Small intestine (tissue), 7 donors: ENCODE measurements around the gene CD69. TPM values are rescaled to one million over a fixed set of nuclear protein-coding genes. Genes with fewer than 3 reads are reported as not detected.
A peak's percentile ranks its signal among the peaks of the same experiment; 100 is the strongest.

ENCODE experiments used
- DNase-seq, 2 donors: peaks; one replicate each; pipeline versions ENCODE4 v3.0.0 to v3.0.0-alpha.2; 2013
- FAIRE-seq: peaks from 2 replicates; lab custom pipeline; 2012; peaks lifted over from hg19 to GRCh38; lab: Jason Lieb, UNC
- H3K27ac ChIP-seq, 3 donors: one replicate each; pipeline ENCODE4 v1.5.1; 2013; ENCODE audit warnings: low read length in 2 of 3, mild to moderate bottlenecking in 2 of 3, control low read depth in 1 of 3, inconsistent platforms in 1 of 3, low read depth in 1 of 3, moderate library complexity in 1 of 3
- H3K27me3 ChIP-seq, 3 donors: one replicate each; pipeline ENCODE4 v1.6.1; 2013; ENCODE audit warnings: low read length in 3 of 3, inconsistent platforms in 1 of 3; ENCODE audit not compliant: control insufficient read depth in 3 of 3, insufficient read depth in 3 of 3
- H3K36me3 ChIP-seq, 3 donors: one replicate each; pipeline ENCODE4 v1.6.1; 2013; ENCODE audit warnings: low read length in 3 of 3, inconsistent platforms in 1 of 3, low read depth in 1 of 3, mild to moderate bottlenecking in 1 of 3, moderate library complexity in 1 of 3; ENCODE audit not compliant: control insufficient read depth in 3 of 3, insufficient read depth in 2 of 3
- H3K4me1 ChIP-seq, 3 donors: one replicate each; pipeline ENCODE4 v1.6.1; 2013; ENCODE audit warnings: low read length in 2 of 3, inconsistent platforms in 1 of 3, low read depth in 1 of 3, mild to moderate bottlenecking in 1 of 3, moderate library complexity in 1 of 3; ENCODE audit not compliant: control insufficient read depth in 3 of 3, insufficient read depth in 2 of 3
- H3K4me3 ChIP-seq, 3 donors: one replicate each; pipeline ENCODE4 v1.5.1; 2013; ENCODE audit warnings: low read length in 3 of 3, control low read depth in 1 of 3, inconsistent platforms in 1 of 3, low read depth in 1 of 3, mild to moderate bottlenecking in 1 of 3, moderate library complexity in 1 of 3
- H3K9me3 ChIP-seq, 2 donors: one replicate each; pipeline ENCODE4 v1.6.1; 2013; ENCODE audit warnings: low read depth in 1 of 2, low read length in 1 of 2; ENCODE audit not compliant: control insufficient read depth in 2 of 2, insufficient read depth in 1 of 2
- WGBS, 3 donors: extraction: QIAGEN DNeasy Blood & Tissue Kit; methylation state at CpG; one replicate each; pipeline ENCODE4 v1.1.7; 2013; 5-methylcytosine and 5-hydroxymethylcytosine counted together
- polyA plus RNA-seq, 4 donors: library from polyadenylated mRNA; stranded (reverse) in 3 of 4; unstranded in 1 of 4; fragments of 200-250 nt in 3 of 4; fragments of 120-200 nt in 1 of 4; gene quantifications; one replicate each; pipeline versions ENCODE4 v1.2.1 to v1.2.3, GENCODE V29; 2013
- donor health status: healthy with polysubstance abuse.
- donor health status: control.
- donor health status: control.
- donor health status: Bipolar disorder and iron deficiency.
- donor health status: healthy.

CD69 gene
- polyA plus RNA-seq, 4 donors = 1.8 to 7.1 (median 5.1) TPM

DNA sequence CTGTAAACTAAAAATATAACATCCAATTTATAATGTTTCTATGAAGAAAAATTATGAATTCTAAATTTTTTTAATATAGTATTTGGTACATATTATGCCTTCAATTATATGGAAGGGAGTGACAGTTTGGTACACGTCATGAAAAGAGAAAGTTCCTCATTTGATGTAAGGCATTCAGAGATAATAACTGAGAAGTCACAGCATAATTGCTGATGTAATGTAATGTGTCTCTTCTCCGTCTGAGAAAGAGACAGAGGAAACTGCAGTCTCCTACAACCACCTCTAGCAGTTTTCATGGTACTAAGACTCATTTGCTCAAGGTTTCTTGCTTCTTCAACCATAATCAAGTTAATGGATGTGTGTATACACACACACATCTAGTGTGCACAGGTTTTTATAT, 2.3 kb upstream of the CD69 start:
- WGBS, 3 donors = 55 to 75% (median 57%) methylated on average over 2 of the region's 2 CpGs
- H3K36me3 ChIP-seq = no peaks in the 10 kb centered on the region
- no peaks in the 10 kb centered on the region for H3K27me3 ChIP-seq
- FAIRE-seq = no peak
- no peak overlapping the region for H3K27ac ChIP-seq
- DNase-seq = no peak
- no peak overlapping the region for H3K4me3 ChIP-seq
- H3K9me3 ChIP-seq = no peaks in the 10 kb centered on the region
- peaks cover 0 to 7% (median 2%) of the 10 kb centered on the region in 3 donors for H3K4me1 ChIP-seq

DNA sequence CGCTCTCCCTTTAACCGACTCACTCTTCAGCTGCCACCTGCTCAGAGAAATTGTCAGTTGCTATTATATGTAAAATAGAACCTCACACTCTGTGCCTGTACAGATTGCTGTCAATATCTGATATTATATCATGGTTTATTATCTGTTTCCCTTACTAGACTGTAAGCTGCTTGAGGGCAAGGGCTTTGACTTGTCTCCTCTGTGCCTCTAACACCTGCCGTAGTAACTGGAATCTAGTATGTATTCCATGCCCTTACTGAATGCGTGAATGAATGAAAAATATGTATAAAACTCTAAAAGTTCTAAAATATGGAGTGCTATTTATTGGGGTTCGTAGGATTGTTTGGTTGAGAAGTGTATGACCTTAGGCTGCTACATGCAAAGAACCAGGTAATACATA, 1.7 kb upstream of the CD69 start:
- no peaks in the 10 kb centered on the region for H3K36me3 ChIP-seq
- H3K4me3 ChIP-seq = no peak overlapping the region
- peak overlapping the region in 1 of 3 donors; percentile 46 for H3K27ac ChIP-seq
- FAIRE-seq = no peak
- no peaks in the 10 kb centered on the region for H3K9me3 ChIP-seq
- WGBS, 3 donors = 95 to 96% (median 95%) methylated on average over 5 of the region's 5 CpGs
- H3K4me1 ChIP-seq = peaks cover 0 to 7% (median 2%) of the 10 kb centered on the region in 3 donors
- DNase-seq = no peak
- H3K27me3 ChIP-seq = no peaks in the 10 kb centered on the region

- 46 to 76% (median 55%) methylated on average over 4 of the region's 4 CpGs for WGBS, 3 donors
- Histone ChIP-seq H3K27ac (peak overlapping the region; percentile 14 to 83 (median 41)), H3K27me3 (no peaks in the 10 kb centered on the region), H3K4me1 (peaks cover 0 to 7% (median 2%) of the 10 kb centered on the region in 3 donors), H3K9me3 (no peaks in the 10 kb centered on the region), H3K36me3 (no peaks in the 10 kb centered on the region), H3K4me3 (no peak overlapping the region)
- no peak for FAIRE-seq
- peak in 1 of 2 donors; percentile 37 for DNase-seq
Measured at GRCh38 chr12:9761419-9761781, 699 bp upstream of the CD69 start.

DNA sequence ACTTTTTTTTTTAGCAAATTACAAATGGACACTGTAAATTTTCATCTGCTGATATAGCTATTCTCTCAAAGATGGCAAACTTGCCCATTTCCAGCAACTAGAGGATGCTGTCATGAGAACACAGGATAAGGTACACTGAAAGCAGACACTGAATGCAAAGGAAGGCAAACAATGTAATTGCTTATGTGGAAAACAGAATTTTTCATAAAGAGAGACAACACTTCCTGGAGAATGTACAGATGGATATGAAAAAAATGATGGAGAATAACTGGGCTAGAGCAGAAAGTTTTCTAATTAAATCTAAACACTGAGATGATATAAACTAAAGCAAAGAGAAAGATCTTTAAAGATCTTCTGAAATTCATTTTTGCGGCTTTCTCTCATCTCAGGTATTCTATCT, 581 bp downstream of the CD69 start:
- Histone ChIP-seq H3K36me3 (no peaks in the 10 kb centered on the region), H3K9me3 (no peaks in the 10 kb centered on the region), H3K27me3 (no peaks in the 10 kb centered on the region), H3K4me1 (peaks cover 0 to 7% (median 2%) of the 10 kb centered on the region in 3 donors), H3K27ac (peak overlapping the region in 2 of 3 donors; percentile 32 to 91), H3K4me3 (peak overlapping the region; percentile 8 to 36 (median 35))
- DNase-seq = no peak
- FAIRE-seq = no peak
- WGBS, 3 donors = 51 to 85% (median 70%) methylated on average over 1 of the region's 1 CpG

DNA sequence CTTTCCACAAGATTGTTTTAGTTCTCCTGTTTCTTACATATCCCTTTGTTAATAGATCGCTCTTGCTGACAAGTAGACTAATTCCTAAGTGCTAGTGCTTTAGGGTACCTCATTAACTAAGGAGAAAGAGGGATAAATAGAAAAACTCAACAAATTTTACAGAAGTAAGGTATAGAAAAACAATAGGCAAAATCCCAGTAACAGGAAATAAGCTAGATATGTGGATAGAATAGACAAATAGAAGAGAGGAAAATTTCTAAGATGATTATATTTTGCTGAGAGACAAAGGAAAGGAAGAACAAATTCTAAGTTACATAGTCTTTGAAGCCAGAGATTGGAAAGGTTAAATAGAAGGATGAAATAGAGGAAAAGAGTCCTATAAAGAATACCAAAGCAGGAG, 1.0 kb downstream of the CD69 start:
- FAIRE-seq (no peak), DNase-seq (no peak)
- Histone ChIP-seq H3K4me1 (peaks cover 0 to 7% (median 2%) of the 10 kb centered on the region in 3 donors), H3K27ac (peak overlapping the region in 1 of 3 donors; percentile 32), H3K36me3 (no peaks in the 10 kb centered on the region), H3K27me3 (no peaks in the 10 kb centered on the region), H3K4me3 (peak overlapping the region in 1 of 3 donors; percentile 35), H3K9me3 (no peaks in the 10 kb centered on the region)
- WGBS, 3 donors = 60 to 95% (median 88%) methylated on average over 1 of the region's 1 CpG

DNA sequence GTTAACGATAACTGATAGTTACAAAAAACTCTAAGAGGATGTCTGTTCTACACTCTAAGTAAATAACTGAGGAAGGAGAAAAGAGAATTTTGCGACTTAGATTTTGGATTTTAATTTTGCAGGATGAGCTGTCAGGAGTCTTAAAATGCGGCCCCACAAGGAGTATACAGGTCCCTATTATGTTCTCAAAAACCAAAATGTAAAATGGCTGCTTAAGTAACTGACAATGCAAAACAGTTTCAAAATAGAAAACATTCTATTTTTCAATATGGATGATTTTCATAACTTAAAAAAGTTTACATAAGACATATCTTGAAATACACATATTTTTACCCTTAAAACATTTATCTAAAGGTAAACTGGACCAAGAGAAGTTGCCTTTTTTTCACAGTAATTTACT, 2.6 kb downstream of the CD69 start:
- Histone ChIP-seq H3K9me3 (no peaks in the 10 kb centered on the region), H3K36me3 (no peaks in the 10 kb centered on the region), H3K27ac (peak overlapping the region in 1 of 3 donors; percentile 93), H3K4me1 (no peaks in the 10 kb centered on the region), H3K4me3 (peak overlapping the region in 1 of 3 donors; percentile 29), H3K27me3 (no peaks in the 10 kb centered on the region)
- FAIRE-seq = no peak
- 66 to 79% (median 77%) methylated on average over 3 of the region's 3 CpGs for WGBS, 3 donors
- no peak for DNase-seq

- peak overlapping the region in 1 of 3 donors; percentile 11 for H3K4me3 ChIP-seq
- WGBS, 3 donors = 56 to 73% (median 70%) methylated on average over 5 of the region's 5 CpGs
- DNase-seq = no peak
Measured at GRCh38 chr12:9757433-9758025, 3.2 kb downstream of the CD69 start.

GRCh38 chr12:9756706-9757105, 4.0 kb downstream of the CD69 start:
- 79 to 82% (median 82%) methylated on average over 5 of the region's 5 CpGs for WGBS, 3 donors
- Histone ChIP-seq H3K27ac (no peak overlapping the region), H3K4me3 (no peak overlapping the region), H3K27me3 (no peaks in the 10 kb centered on the region), H3K9me3 (no peaks in the 10 kb centered on the region), H3K36me3 (no peaks in the 10 kb centered on the region), H3K4me1 (no peaks in the 10 kb centered on the region)
- DNase-seq (no peak), FAIRE-seq (no peak)

More at GRCh38 chr12:9757433-9758025, 3.2 kb downstream of the CD69 start:
- H3K4me1 ChIP-seq = no peaks in the 10 kb centered on the region
- H3K27me3 ChIP-seq = no peaks in the 10 kb centered on the region
- H3K9me3 ChIP-seq = no peaks in the 10 kb centered on the region
- H3K36me3 ChIP-seq = no peaks in the 10 kb centered on the region
- peak overlapping the region in 1 of 3 donors; percentile 48 for H3K27ac ChIP-seq
- no peak for FAIRE-seq

- H3K36me3 ChIP-seq = no peaks in the 10 kb centered on the region
- H3K27ac ChIP-seq = no peak overlapping the region
- FAIRE-seq (no peak), DNase-seq (no peak)
- no peaks in the 10 kb centered on the region for H3K9me3 ChIP-seq
- H3K27me3 ChIP-seq = no peaks in the 10 kb centered on the region
- WGBS, 3 donors = 64 to 83% (median 83%) methylated on average over 2 of the region's 2 CpGs
- no peak overlapping the region for H3K4me3 ChIP-seq
- no peaks in the 10 kb centered on the region for H3K4me1 ChIP-seq
Measured at GRCh38 chr12:9756170-9756569, 4.5 kb downstream of the CD69 start.
